ENCODE measurements around the gene FAM83D.

FAM83D gene

DNA sequence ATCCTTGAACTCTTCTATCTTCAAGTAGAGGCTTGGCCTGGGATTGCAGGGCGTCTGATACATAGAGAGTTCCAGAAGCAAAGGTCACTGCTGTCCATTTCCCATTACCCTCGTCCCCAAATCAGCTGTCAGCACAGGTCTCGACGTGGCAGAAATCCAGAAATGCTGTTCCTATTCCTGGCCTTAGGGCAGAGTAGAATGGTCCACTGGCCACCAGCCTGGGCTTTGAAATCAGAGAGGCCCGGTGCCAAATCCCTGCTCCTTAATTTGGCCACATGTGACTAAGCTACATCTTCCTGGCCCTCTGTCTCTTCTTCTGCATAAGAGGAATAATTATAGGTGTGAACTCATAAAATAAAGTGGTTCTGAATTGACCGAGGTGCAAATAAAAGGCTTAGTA lies 40.9 kb upstream of the FAM83D start:
- H3K4me3 ChIP-seq (ENCODE audit: insufficient read depth, low read depth, low read length): no peak overlapping the region
- 91 to 96% methylated on average over 5 of the region's 6 CpGs for WGBS, 2 experiments
- H3K36me3 ChIP-seq (ENCODE audit: control insufficient read depth, insufficient read depth, low read length): no peaks in the 10 kb centered on the region
- no peaks in the 10 kb centered on the region for H3K4me1 ChIP-seq (ENCODE audit: control insufficient read depth, insufficient read depth, low read length)
- H3K27ac ChIP-seq (ENCODE audit: insufficient read depth, low read depth, low read length, poor library complexity, severe bottlenecking): no peak overlapping the region
- no peaks in the 10 kb centered on the region for H3K9me3 ChIP-seq (ENCODE audit: control insufficient read depth, low read length)
- no peaks in the 10 kb centered on the region for H3K27me3 ChIP-seq (ENCODE audit: control insufficient read depth, insufficient read depth, low read length, poor library complexity, severe bottlenecking)

DNA sequence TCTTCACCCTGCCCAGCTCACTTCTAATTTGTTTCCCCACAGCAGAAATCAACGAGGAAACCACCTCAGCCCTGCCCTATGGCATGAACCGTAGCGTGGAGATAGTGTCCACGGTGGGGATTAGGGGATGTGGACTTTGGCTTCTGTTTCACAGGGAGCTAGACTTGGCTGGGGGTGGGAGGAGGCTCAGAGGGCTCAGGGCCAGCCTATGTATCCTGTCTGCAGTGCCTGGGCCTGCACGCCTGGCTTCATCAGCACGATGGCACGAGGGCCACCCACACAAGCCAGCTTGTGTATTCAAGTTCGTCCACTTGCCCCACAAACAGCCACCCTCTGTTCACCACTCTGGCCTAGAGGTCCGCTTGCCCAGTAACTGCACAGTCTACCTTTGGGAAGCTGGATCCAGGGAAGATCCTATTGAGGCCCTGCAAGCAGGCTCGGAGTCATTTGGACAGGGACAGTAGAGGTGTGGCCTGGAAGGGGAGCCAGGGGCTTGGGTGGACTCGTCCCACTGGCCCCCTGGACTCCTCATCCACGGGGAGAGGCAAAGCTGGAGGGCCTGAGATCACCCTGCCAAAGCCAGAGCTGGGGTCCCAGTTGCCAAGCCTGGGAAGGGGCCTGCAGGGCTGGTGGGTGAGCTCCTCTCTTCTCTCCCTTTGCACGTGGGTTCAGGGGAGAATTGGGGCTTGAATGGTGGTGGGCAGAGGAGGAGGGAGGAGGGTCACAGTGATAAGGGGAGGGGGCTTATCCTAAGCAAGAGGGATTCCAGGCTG lies 38.0 kb upstream of the FAM83D start:
- Histone ChIP-seq H3K36me3 (ENCODE audit: control insufficient read depth, insufficient read depth, low read length) (no peaks in the 10 kb centered on the region), H3K27ac (ENCODE audit: insufficient read depth, low read depth, low read length, poor library complexity, severe bottlenecking) (no peak overlapping the region), H3K4me3 (ENCODE audit: insufficient read depth, low read depth, low read length) (no peak overlapping the region), H3K4me1 (ENCODE audit: control insufficient read depth, insufficient read depth, low read length) (peaks cover 2% of the 10 kb centered on the region), H3K9me3 (ENCODE audit: control insufficient read depth, low read length) (no peaks in the 10 kb centered on the region), H3K27me3 (ENCODE audit: control insufficient read depth, insufficient read depth, low read length, poor library complexity, severe bottlenecking) (no peaks in the 10 kb centered on the region)
- WGBS, 2 experiments: 86 to 89% methylated on average over 12 of the region's 13 CpGs

DNA sequence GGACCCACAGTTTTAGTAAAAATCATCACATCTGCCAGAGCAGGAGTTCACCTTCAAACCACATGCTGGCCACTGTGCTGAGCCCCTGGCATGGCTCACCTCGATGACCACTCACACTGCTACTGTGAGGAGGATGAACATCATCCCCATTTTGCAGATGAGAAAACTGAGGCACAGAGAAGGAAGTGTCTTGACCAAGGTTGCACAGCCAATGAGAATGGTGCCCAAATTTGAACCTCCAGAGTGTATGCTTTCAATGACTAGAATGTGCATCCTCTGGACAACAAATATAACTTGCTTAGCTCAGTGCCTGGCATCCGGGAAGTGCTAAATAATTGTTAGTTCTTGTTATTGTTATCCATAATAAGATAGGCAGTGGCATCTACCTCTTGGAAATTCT lies 37.2 kb upstream of the FAM83D start:
- no peak overlapping the region for H3K27ac ChIP-seq (ENCODE audit: insufficient read depth, low read depth, low read length, poor library complexity, severe bottlenecking)
- peaks cover 8% of the 10 kb centered on the region for H3K4me1 ChIP-seq (ENCODE audit: control insufficient read depth, insufficient read depth, low read length)
- H3K4me3 ChIP-seq (ENCODE audit: insufficient read depth, low read depth, low read length): no peak overlapping the region
- H3K36me3 ChIP-seq (ENCODE audit: control insufficient read depth, insufficient read depth, low read length): no peaks in the 10 kb centered on the region
- H3K27me3 ChIP-seq (ENCODE audit: control insufficient read depth, insufficient read depth, low read length, poor library complexity, severe bottlenecking): peaks cover under 1% of the 10 kb centered on the region
- H3K9me3 ChIP-seq (ENCODE audit: control insufficient read depth, low read length): no peaks in the 10 kb centered on the region
- WGBS, 2 experiments: 95 to 98% methylated on average over 2 of the region's 2 CpGs

- WGBS, 2 experiments: 91 to 93% methylated on average over 13 of the region's 13 CpGs
- peaks cover 12% of the 10 kb centered on the region for H3K4me1 ChIP-seq (ENCODE audit: control insufficient read depth, insufficient read depth, low read length)
- H3K36me3 ChIP-seq (ENCODE audit: control insufficient read depth, insufficient read depth, low read length): no peaks in the 10 kb centered on the region
- no peak overlapping the region for H3K27ac ChIP-seq (ENCODE audit: insufficient read depth, low read depth, low read length, poor library complexity, severe bottlenecking)
- H3K9me3 ChIP-seq (ENCODE audit: control insufficient read depth, low read length): no peaks in the 10 kb centered on the region
- H3K27me3 ChIP-seq (ENCODE audit: control insufficient read depth, insufficient read depth, low read length, poor library complexity, severe bottlenecking): peaks cover 6% of the 10 kb centered on the region
- H3K4me3 ChIP-seq (ENCODE audit: insufficient read depth, low read depth, low read length): no peak overlapping the region
Observed at GRCh38 chr20:38889792-38890496, 36.3 kb upstream of the FAM83D start.

DNA sequence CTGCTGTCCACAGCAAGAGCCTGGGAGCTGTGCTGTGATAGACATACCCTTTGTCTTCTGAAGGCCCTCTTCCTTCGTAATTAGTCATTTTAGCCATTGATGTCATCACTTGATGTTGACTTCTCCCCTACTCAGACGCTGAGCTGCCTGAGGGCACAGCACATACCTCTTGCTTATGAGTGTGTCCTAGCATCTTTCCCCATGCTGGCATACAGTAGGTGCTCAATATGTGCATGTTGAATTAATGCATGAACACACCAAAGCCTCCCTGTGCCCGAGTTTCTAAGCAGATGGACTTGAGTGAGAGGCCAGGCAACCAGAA lies 35.8 kb upstream of the FAM83D start:
- no peak overlapping the region for H3K4me3 ChIP-seq (ENCODE audit: insufficient read depth, low read depth, low read length)
- WGBS, 2 experiments: 86 to 94% methylated on average over 3 of the region's 3 CpGs
- peaks cover 12% of the 10 kb centered on the region for H3K4me1 ChIP-seq (ENCODE audit: control insufficient read depth, insufficient read depth, low read length)
- no peaks in the 10 kb centered on the region for H3K36me3 ChIP-seq (ENCODE audit: control insufficient read depth, insufficient read depth, low read length)
- H3K27ac ChIP-seq (ENCODE audit: insufficient read depth, low read depth, low read length, poor library complexity, severe bottlenecking): no peak overlapping the region
- no peaks in the 10 kb centered on the region for H3K9me3 ChIP-seq (ENCODE audit: control insufficient read depth, low read length)
- H3K27me3 ChIP-seq (ENCODE audit: control insufficient read depth, insufficient read depth, low read length, poor library complexity, severe bottlenecking): peaks cover 6% of the 10 kb centered on the region

GRCh38 chr20:38892091-38892981 lies 33.9 kb upstream of the FAM83D start:
- H3K27ac ChIP-seq (ENCODE audit: insufficient read depth, low read depth, low read length, poor library complexity, severe bottlenecking): no peak overlapping the region

GRCh38 chr20:38893056-38893564 lies 33.1 kb upstream of the FAM83D start:
- Histone ChIP-seq H3K36me3 (ENCODE audit: control insufficient read depth, insufficient read depth, low read length) (no peaks in the 10 kb centered on the region), H3K9me3 (ENCODE audit: control insufficient read depth, low read length) (no peaks in the 10 kb centered on the region), H3K4me1 (ENCODE audit: control insufficient read depth, insufficient read depth, low read length) (peaks cover 12% of the 10 kb centered on the region), H3K4me3 (ENCODE audit: insufficient read depth, low read depth, low read length) (no peak overlapping the region), H3K27ac (ENCODE audit: insufficient read depth, low read depth, low read length, poor library complexity, severe bottlenecking) (no peak overlapping the region), H3K27me3 (ENCODE audit: control insufficient read depth, insufficient read depth, low read length, poor library complexity, severe bottlenecking) (peaks cover 6% of the 10 kb centered on the region)
- 60 to 68% methylated on average over 6 of the region's 6 CpGs for WGBS, 2 experiments

More at GRCh38 chr20:38892091-38892981, 33.9 kb upstream of the FAM83D start:
- WGBS, 2 experiments: 89% methylated on average over 11 of the region's 11 CpGs
- Histone ChIP-seq H3K9me3 (ENCODE audit: control insufficient read depth, low read length) (no peaks in the 10 kb centered on the region), H3K36me3 (ENCODE audit: control insufficient read depth, insufficient read depth, low read length) (no peaks in the 10 kb centered on the region), H3K27me3 (ENCODE audit: control insufficient read depth, insufficient read depth, low read length, poor library complexity, severe bottlenecking) (peaks cover 6% of the 10 kb centered on the region), H3K4me1 (ENCODE audit: control insufficient read depth, insufficient read depth, low read length) (peaks cover 12% of the 10 kb centered on the region), H3K4me3 (ENCODE audit: insufficient read depth, low read depth, low read length) (no peak overlapping the region)

DNA sequence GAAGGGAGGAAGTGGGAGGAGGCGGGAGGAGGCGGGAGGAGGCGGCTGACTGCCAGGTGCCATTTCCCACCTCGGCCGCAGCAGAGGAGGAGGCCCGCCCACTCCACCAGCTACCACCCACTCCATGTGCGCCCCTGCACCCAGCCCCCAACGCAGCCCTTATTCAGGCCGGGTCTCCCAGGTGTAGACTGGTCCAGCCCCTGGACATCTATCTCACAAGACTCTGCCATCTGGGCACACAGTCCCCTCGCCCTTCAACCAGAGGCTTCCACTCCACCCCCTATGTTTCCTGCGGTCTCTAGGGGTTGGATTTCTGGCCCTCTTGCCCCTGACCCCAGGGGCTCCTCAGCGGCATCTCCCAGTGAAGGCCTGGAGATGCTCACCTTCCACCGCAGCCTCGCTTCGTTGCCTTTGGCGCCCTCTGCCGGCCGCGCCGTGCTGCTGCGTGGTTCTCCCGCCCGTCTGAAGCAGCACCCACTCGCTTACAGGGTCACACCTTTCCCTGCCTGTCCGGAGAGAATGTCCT lies 32.6 kb upstream of the FAM83D start:
- peaks cover 6% of the 10 kb centered on the region for H3K27me3 ChIP-seq (ENCODE audit: control insufficient read depth, insufficient read depth, low read length, poor library complexity, severe bottlenecking)
- WGBS, 2 experiments: 24 to 26% methylated on average over 25 of the region's 25 CpGs
- H3K27ac ChIP-seq (ENCODE audit: insufficient read depth, low read depth, low read length, poor library complexity, severe bottlenecking): no peak overlapping the region
- H3K4me3 ChIP-seq (ENCODE audit: insufficient read depth, low read depth, low read length): no peak overlapping the region
- no peaks in the 10 kb centered on the region for H3K36me3 ChIP-seq (ENCODE audit: control insufficient read depth, insufficient read depth, low read length)
- H3K4me1 ChIP-seq (ENCODE audit: control insufficient read depth, insufficient read depth, low read length): peaks cover 12% of the 10 kb centered on the region
- no peaks in the 10 kb centered on the region for H3K9me3 ChIP-seq (ENCODE audit: control insufficient read depth, low read length)

GRCh38 chr20:38894091-38894847 lies 31.9 kb upstream of the FAM83D start:
- Histone ChIP-seq H3K36me3 (ENCODE audit: control insufficient read depth, insufficient read depth, low read length) (no peaks in the 10 kb centered on the region), H3K4me1 (ENCODE audit: control insufficient read depth, insufficient read depth, low read length) (peaks cover 12% of the 10 kb centered on the region), H3K4me3 (ENCODE audit: insufficient read depth, low read depth, low read length) (no peak overlapping the region), H3K27me3 (ENCODE audit: control insufficient read depth, insufficient read depth, low read length, poor library complexity, severe bottlenecking) (peaks cover 6% of the 10 kb centered on the region), H3K27ac (ENCODE audit: insufficient read depth, low read depth, low read length, poor library complexity, severe bottlenecking) (no peak overlapping the region), H3K9me3 (ENCODE audit: control insufficient read depth, low read length) (no peaks in the 10 kb centered on the region)
- WGBS, 2 experiments: 40 to 42% methylated on average over 28 to 30 of the region's 30 CpGs
